D341Med (cell line): Measurements from ENCODE around the gene CPTP.
A peak's percentile ranks its signal among the peaks of the same experiment; 100 is the strongest.

Experiments used
- DNase-seq: peaks from one replicate; pipeline ENCODE4 v3.0.0; 2012; ENCODE audit warnings: low spot score

CPTP gene

GRCh38 chr1:1336446-1336845, 11.8 kb downstream of the CPTP start:
- DNase-seq: no peak

- no peak for DNase-seq
Measured at GRCh38 chr1:1336931-1337792, 12.6 kb downstream of the CPTP start.

- DNase-seq: peak; percentile 78
Measured at GRCh38 chr1:1337793-1338147, 13.2 kb downstream of the CPTP start.

- no peak for DNase-seq
Measured at GRCh38 chr1:1338278-1338677, 13.7 kb downstream of the CPTP start.

GRCh38 chr1:1340185-1340584, 15.6 kb downstream of the CPTP start:
- no peak for DNase-seq

GRCh38 chr1:1340791-1341548, 16.4 kb downstream of the CPTP start:
- DNase-seq: no peak

- DNase-seq: no peak
Measured at GRCh38 chr1:1341549-1342021, 17.0 kb downstream of the CPTP start.

GRCh38 chr1:1342061-1342562, 17.5 kb downstream of the CPTP start:
- no peak for DNase-seq

- DNase-seq: no peak
Measured at GRCh38 chr1:1342584-1343115, 18.0 kb downstream of the CPTP start.

- no peak for DNase-seq
Measured at GRCh38 chr1:1343811-1344421, 19.3 kb downstream of the CPTP start.

- DNase-seq: no peak
Measured at GRCh38 chr1:1344655-1345361, 20.2 kb downstream of the CPTP start.

GRCh38 chr1:1345384-1345783, 20.8 kb downstream of the CPTP start:
- no peak for DNase-seq

GRCh38 chr1:1345860-1346500, 21.4 kb downstream of the CPTP start:
- no peak for DNase-seq

GRCh38 chr1:1346501-1346890, 21.9 kb downstream of the CPTP start:
- DNase-seq: no peak

- no peak for DNase-seq
Measured at GRCh38 chr1:1347026-1347595, 22.5 kb downstream of the CPTP start.

- DNase-seq: no peak
Measured at GRCh38 chr1:1347663-1348419, 23.2 kb downstream of the CPTP start.

- no peak for DNase-seq
Measured at GRCh38 chr1:1348420-1349255, 24.0 kb downstream of the CPTP start.

- DNase-seq: peak; percentile 95
Measured at GRCh38 chr1:1349256-1350012, 24.8 kb downstream of the CPTP start, which contains the start of gene DVL1. DVL1 (minus strand) TSS chr1:1349418; CDS start chr1:1349065, 353 bp downstream.
